ENCODE measurements around the gene PLEKHA4. TPM values are rescaled to one million over a fixed set of nuclear protein-coding genes. Genes with fewer than 3 reads are reported as not detected.

Gene PLEKHA4
- total and polyA plus RNA-seq, 2 of the 13 experiments (the other 11 are each of a cell fraction or from before 2014, with no cell fraction given), result 4.8 to 6.0 TPM

DNA sequence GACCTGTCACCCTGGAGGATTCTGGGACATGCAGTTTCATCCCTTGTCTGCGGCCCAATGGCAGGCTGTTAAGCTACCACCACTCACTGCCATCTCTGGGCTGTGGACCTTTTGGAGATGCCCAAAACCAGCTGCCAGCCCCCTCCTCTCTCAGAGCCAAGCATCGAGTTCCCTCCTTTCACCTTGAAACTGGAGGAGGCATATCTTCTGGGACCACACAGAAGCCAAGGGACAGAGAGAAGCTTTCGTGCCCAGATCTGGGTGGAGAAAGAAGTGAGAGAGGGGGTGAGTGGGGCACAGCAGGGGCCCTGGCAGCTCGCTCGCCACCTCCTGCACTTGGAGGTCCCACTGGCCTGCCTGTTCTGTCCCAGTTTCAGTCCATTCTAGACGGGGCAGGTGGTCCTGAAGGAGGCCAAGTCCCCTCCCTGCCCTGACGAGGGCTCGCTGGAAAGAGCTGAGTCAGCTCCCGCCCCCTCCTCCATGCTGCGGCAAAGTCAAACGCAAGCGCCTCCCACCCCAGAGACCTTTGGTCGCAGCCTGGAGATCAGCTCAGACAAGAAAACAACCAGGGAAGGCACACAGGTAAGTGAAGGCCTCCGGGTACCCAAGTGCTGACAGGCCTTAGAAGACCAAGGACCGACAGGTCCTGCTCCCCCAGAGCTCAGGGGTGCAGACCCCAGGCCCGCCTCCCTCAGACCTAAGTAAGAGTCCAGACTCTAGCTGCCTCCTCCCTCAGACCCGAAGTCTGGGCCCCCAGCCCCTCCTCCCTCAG lies 61.4 kb downstream of the PLEKHA4 start (continued):
- TF ChIP-seq SIN3A (IDR thresholded peaks at IDR 0.05; ENCODE audit: borderline replicate concordance, low read depth, low read length) (peak; percentile 15; the same call in 1 of the 2 replicates), MED1 (CRISPR knock-in tag; IDR thresholded peaks at IDR 0.05) (peak; percentile 72), ZNF619 (CRISPR knock-in tag; IDR thresholded peaks at IDR 0.05) (no peak), ZFP36L2 (CRISPR knock-in tag; IDR thresholded peaks at IDR 0.05) (no peak), ZNF430 (CRISPR knock-in tag; IDR thresholded peaks at IDR 0.05) (0 out of 2 replicates have a peak, but pooled peaks have one; percentile 57), SNRNP70 (IDR thresholded peaks at IDR 0.05; ENCODE audit: low read depth, low read length) (no peak), GTF3A (CRISPR knock-in tag; conservative IDR thresholded peaks at IDR 0.05) (no peak), HNRNPL (IDR thresholded peaks at IDR 0.05; ENCODE audit: low read depth, low read length) (peak; percentile 73; the same call in 1 of the 2 replicates), ARID4A (CRISPR knock-in tag; IDR thresholded peaks at IDR 0.05; ENCODE audit: borderline replicate concordance) (peak; percentile 70; the same call in 1 of the 2 replicates), CBFB (CRISPR knock-in tag; IDR thresholded peaks at IDR 0.05) (no peak; the same call in 1 of the 2 replicates), ZSCAN9 (CRISPR knock-in tag; IDR thresholded peaks at IDR 0.05; ENCODE audit: borderline replicate concordance) (peak; percentile 79; the same call in 1 of the 2 replicates), CEBPB (IDR thresholded peaks at IDR 0.05; ENCODE audit: borderline replicate concordance, low read depth, low read length) (no peak), NCOA2 (CRISPR knock-in tag; IDR thresholded peaks at IDR 0.05) (no peak), ZNF230 (CRISPR knock-in tag; IDR thresholded peaks at IDR 0.05) (peak; percentile 74; the same call in 1 of the 2 replicates), ZNF256 (CRISPR knock-in tag; conservative IDR thresholded peaks at IDR 0.05) (no peak), ERF (CRISPR knock-in tag; IDR thresholded peaks at IDR 0.05) (peak; percentile 62), SCMH1 (CRISPR knock-in tag; IDR thresholded peaks at IDR 0.05; ENCODE audit: borderline replicate concordance) (no peak), SP4 (CRISPR knock-in tag; IDR thresholded peaks at IDR 0.05) (no peak), ZSCAN22 (CRISPR knock-in tag; IDR thresholded peaks at IDR 0.05) (peak; percentile 100)
- TF ChIP-seq, protein P1, sequence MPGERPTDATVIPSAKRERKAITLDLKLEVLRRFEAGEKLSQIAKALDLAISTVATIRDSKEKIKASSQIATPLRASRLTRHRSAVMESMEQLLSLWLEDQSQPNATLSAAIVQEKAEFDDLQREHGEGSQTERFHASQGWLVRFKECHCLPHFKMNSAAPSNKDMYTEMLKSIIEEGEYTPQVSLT (CRISPR knock-in tag; IDR thresholded peaks at IDR 0.05; ENCODE audit: borderline replicate concordance, low read depth), result no peak
- TF ChIP-seq, protein P2, sequence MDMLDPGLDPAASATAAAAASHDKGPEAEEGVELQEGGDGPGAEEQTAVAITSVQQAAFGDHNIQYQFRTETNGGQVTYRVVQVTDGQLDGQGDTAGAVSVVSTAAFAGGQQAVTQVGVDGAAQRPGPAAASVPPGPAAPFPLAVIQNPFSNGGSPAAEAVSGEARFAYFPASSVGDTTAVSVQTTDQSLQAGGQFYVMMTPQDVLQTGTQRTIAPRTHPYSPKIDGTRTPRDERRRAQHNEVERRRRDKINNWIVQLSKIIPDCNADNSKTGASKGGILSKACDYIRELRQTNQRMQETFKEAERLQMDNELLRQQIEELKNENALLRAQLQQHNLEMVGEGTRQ (IDR thresholded peaks at IDR 0.05; ENCODE audit: low read depth, low read length), result no peak
- TF ChIP-seq, protein P2 (CRISPR knock-in tag; IDR thresholded peaks at IDR 0.05; ENCODE audit: borderline replicate concordance), result no peak
- TF ChIP-seq, protein P3, sequence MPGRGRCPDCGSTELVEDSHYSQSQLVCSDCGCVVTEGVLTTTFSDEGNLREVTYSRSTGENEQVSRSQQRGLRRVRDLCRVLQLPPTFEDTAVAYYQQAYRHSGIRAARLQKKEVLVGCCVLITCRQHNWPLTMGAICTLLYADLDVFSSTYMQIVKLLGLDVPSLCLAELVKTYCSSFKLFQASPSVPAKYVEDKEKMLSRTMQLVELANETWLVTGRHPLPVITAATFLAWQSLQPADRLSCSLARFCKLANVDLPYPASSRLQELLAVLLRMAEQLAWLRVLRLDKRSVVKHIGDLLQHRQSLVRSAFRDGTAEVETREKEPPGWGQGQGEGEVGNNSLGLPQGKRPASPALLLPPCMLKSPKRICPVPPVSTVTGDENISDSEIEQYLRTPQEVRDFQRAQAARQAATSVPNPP (CRISPR knock-in tag; IDR thresholded peaks at IDR 0.05), result no peak
